GM10248 (cell line): ENCODE data around the gene CKLF.
A peak's percentile ranks its signal among the peaks of the same experiment; 100 is the strongest.

Experiments
- CTCF ChIA-PET: fragments of 300-600 bp; sonication (Branson Sonifier 250); formaldehyde crosslinking; extraction: SDS; loops from one replicate; lab custom pipeline; 2021; ENCODE audit warnings: antibody characterized with exemption; lab: Yijun Ruan, JAX
- POLR2A ChIA-PET: fragments of 350-650 bp; sonication (Branson Sonifier 250); formaldehyde crosslinking; extraction: SDS; loops from one replicate; lab custom pipeline; 2020; ENCODE audit warnings: antibody characterized with exemption; lab: Yijun Ruan, JAX
- DNase-seq: peaks from one replicate; pipeline ENCODE4 v3.0.0; 2012; ENCODE audit errors: extremely low spot score
- CTCF ChIP-seq: IDR thresholded peaks from 2 replicates; pipeline ENCODE4 v1.5.1; 2012; ENCODE audit warnings: mild to moderate bottlenecking, low read depth; ENCODE audit errors: extremely low read depth, missing control alignments, control extremely low read depth

The CKLF gene

GRCh38 chr16:66521951-66522771, 30.2 kb upstream of the CKLF start:
- ChIA-PET CTCF (interaction anchor here (0.8 to 5.3 kb wide), 11 partner anchors 9 to 115 kb away, joined by 3 to 23 read pairs (median 5); partner anchors contain the start of genes CKLF and CMTM3), POLR2A (interaction anchor here (0.5 to 0.8 kb wide), 3 partner anchors 17 to 26 kb away, joined by 3 read pairs; no protein-coding TSS in a partner anchor)
- DNase-seq: peak; percentile 60
- TF ChIP-seq CTCF: no peak

GRCh38 chr16:66522816-66523590, 29.4 kb upstream of the CKLF start:
- ChIA-PET CTCF (interaction anchor here (0.8 to 5.3 kb wide), 13 partner anchors 7 to 118 kb away, joined by 3 to 23 read pairs (median 5); partner anchors contain the start of genes CKLF and CMTM3), POLR2A (no interaction called here)
- no peak for DNase-seq
- TF ChIP-seq CTCF: no peak

- CTCF ChIA-PET: interaction anchor here (0.9 to 5.3 kb wide), 13 partner anchors 8 to 119 kb away, joined by 3 to 23 read pairs (median 4); partner anchors contain the start of genes CKLF and CMTM3
- peak; percentile 40 for DNase-seq
- POLR2A ChIA-PET: no interaction called here
- TF ChIP-seq CTCF: no peak
Observed at GRCh38 chr16:66523861-66524354, 28.5 kb upstream of the CKLF start.

- DNase-seq: peak; percentile 71
- TF ChIP-seq CTCF: no peak
- ChIA-PET CTCF (interaction anchor here (0.7 to 5.3 kb wide), 13 partner anchors 9 to 118 kb away, joined by 3 to 23 read pairs (median 3); partner anchors contain the start of gene CKLF), POLR2A (no interaction called here)
Observed at GRCh38 chr16:66524601-66525164, 27.7 kb upstream of the CKLF start.

- ChIA-PET POLR2A (no interaction called here), CTCF (interaction anchor here (1.0 to 3.2 kb wide), 8 partner anchors 11 to 83 kb away, joined by 3 to 10 read pairs (median 4); partner anchors contain the start of gene CKLF)
- no peak for TF ChIP-seq CTCF
- DNase-seq: no peak
Observed at GRCh38 chr16:66525396-66526180, 26.8 kb upstream of the CKLF start.
